HCT116 (cell line): ENCODE measurements around the gene BOC. TPM values are rescaled to one million over a fixed set of nuclear protein-coding genes. Genes with fewer than 3 reads are reported as not detected.

Experiments used
- ATAC-seq: fragments of 200-7000 bp; cut with Tn5 transposase; 2 replicates; pipeline ENCODE4 v1.9.1; 2020; ENCODE audit warnings: mild to moderate bottlenecking, moderate library complexity
- BruUV-seq: library from RNA; stranded (reverse); fragments of 400-500 nt; replicated peaks from 2 replicates; lab custom pipeline; 2021; lab: Mats Ljungman, UMichigan
- CTCF ChIA-PET: fragments of 300-600 bp; sonication (Branson Sonifier 250); formaldehyde crosslinking; loops from one replicate; lab custom pipeline; 2021; ENCODE audit warnings: antibody characterized with exemption; lab: Charles Lee
- POLR2A ChIA-PET: fragments of 300-600, 350-600 bp; sonication (Branson Sonifier 250); formaldehyde crosslinking; loops from one replicate; lab custom pipeline; 2021; ENCODE audit warnings: antibody characterized with exemption; lab: Charles Lee
- RAD21 ChIA-PET, 2 experiments: fragments of 300-600 bp; sonication (Branson Sonifier 250); formaldehyde crosslinking; loops; one replicate each; lab custom pipeline; 2023; ENCODE audit warnings: low total read pairs in 2 of 2; ENCODE audit not compliant: uncharacterized antibody in 2 of 2, unreplicated experiment in 2 of 2, low non-redundant PET in 1 of 2; lab: Charles Lee
- DNase-seq: peaks from one replicate; pipeline ENCODE4 v3.0.0-alpha.2; 2010; ENCODE audit warnings: low read depth, low spot score
- H2AFZ ChIP-seq: fragments of 200-600 bp; shearing (Covaris generic), sonication (generic); 2 replicates; pipeline ENCODE4 v1.6.1; 2017; ENCODE audit warnings: low read depth, mixed run types, mixed read lengths, antibody characterized with exemption, low read length; ENCODE audit not compliant: poor library complexity, severe bottlenecking
- H3K27ac ChIP-seq: 2 replicates; pipeline ENCODE4 v1.5.1; 2012; ENCODE audit warnings: low read depth, low read length
- H3K27me3 ChIP-seq: fragments of 200-600 bp; sonication (generic); 2 replicates; pipeline ENCODE4 v1.6.1; 2016; ENCODE audit warnings: mixed run types, low read length, mixed read lengths; ENCODE audit not compliant: insufficient read depth
- H3K36me3 ChIP-seq, 2 experiments: fragments of 200-500 bp in 1 of 2; fragments of 200-600 bp in 1 of 2; sonication (Bioruptor generic) in 1 of 2; sonication (generic) in 1 of 2; 2 replicates each; pipeline versions ENCODE4 v1.5.1 to v1.6.1; 2014 to 2016; ENCODE audit warnings: low read length in 2 of 2, inconsistent platforms in 1 of 2, mixed read lengths in 1 of 2, mixed run types in 1 of 2; ENCODE audit not compliant: insufficient read depth in 2 of 2, control insufficient read depth in 1 of 2
- H3K4me1 ChIP-seq, 2 experiments: fragments of 200-600 bp in 1 of 2; sonication (generic) in 1 of 2; 2 replicates each; pipeline versions ENCODE4 v1.5.1 to v1.6.1; 2012 to 2017; ENCODE audit warnings: low read length in 2 of 2, inconsistent platforms in 1 of 2, mild to moderate bottlenecking in 1 of 2, mixed read lengths in 1 of 2, mixed run types in 1 of 2, moderate library complexity in 1 of 2; ENCODE audit not compliant: insufficient read depth in 2 of 2, control insufficient read depth in 1 of 2
- H3K4me2 ChIP-seq: fragments of 200-600 bp; sonication (generic); 2 replicates; pipeline ENCODE4 v1.6.1; 2017; ENCODE audit warnings: mixed run types, low read length, mixed read lengths
- H3K4me3 ChIP-seq, 2 experiments: fragments of 200-600 bp in 1 of 2; sonication (generic) in 1 of 2; replicated peaks in 1 of 2; 2 replicates each; pipeline ENCODE4 v1.5.1; 2011 to 2016; ENCODE audit warnings: low read length in 2 of 2, control low read depth in 1 of 2, low read depth in 1 of 2, mild to moderate bottlenecking in 1 of 2, mixed read lengths in 1 of 2, mixed run types in 1 of 2
- H3K79me2 ChIP-seq: fragments of 200-600 bp; sonication (generic); 2 replicates; pipeline ENCODE4 v1.6.1; 2017; ENCODE audit warnings: mild to moderate bottlenecking, mixed run types, low read length, moderate library complexity, mixed read lengths; ENCODE audit not compliant: insufficient read depth
- H3K9ac ChIP-seq: fragments of 200-600 bp; sonication (generic); 2 replicates; pipeline ENCODE4 v1.6.1; 2016; ENCODE audit warnings: low read length, mixed read lengths
- H3K9me2 ChIP-seq: fragments of 200-600 bp; sonication (generic), shearing (Covaris generic); 2 replicates; pipeline ENCODE4 v1.6.1; 2017; ENCODE audit warnings: mixed run types, mild to moderate bottlenecking, moderate library complexity; ENCODE audit not compliant: insufficient read depth
- H3K9me3 ChIP-seq, 2 experiments: fragments of 200-500 bp in 1 of 2; fragments of 200-600 bp in 1 of 2; sonication (Bioruptor generic) in 1 of 2; sonication (generic) in 1 of 2; 2 replicates each; pipeline ENCODE4 v1.6.1; 2014 to 2017; ENCODE audit warnings: low read length in 2 of 2, mixed read lengths in 2 of 2, inconsistent platforms in 1 of 2, low read depth in 1 of 2, mild to moderate bottlenecking in 1 of 2, mixed run types in 1 of 2, moderate library complexity in 1 of 2; ENCODE audit not compliant: control insufficient read depth in 1 of 2, insufficient read depth in 1 of 2
- H4K20me1 ChIP-seq: fragments of 200-600 bp; sonication (generic), shearing (Covaris generic); 2 replicates; pipeline ENCODE4 v1.6.1; 2017; ENCODE audit warnings: mixed run types, mild to moderate bottlenecking, moderate library complexity; ENCODE audit not compliant: insufficient read depth
- CEBPB ChIP-seq: IDR thresholded peaks from 2 replicates; pipeline ENCODE4 v1.6.1; 2012; ENCODE audit warnings: low read depth
- JUND ChIP-seq: IDR thresholded peaks from 2 replicates; pipeline ENCODE4 v1.6.1; 2012
- POLR2A ChIP-seq: IDR thresholded peaks from 2 replicates; pipeline ENCODE4 v1.7.0; 2011; ENCODE audit warnings: borderline replicate concordance; ENCODE audit not compliant: insufficient read depth, insufficient read length; ENCODE audit errors: extremely low read depth
- POLR2AphosphoS5 ChIP-seq: IDR thresholded peaks from 2 replicates; pipeline ENCODE4 v1.6.1; 2011; ENCODE audit warnings: mild to moderate bottlenecking, low read depth, low read length, moderate library complexity
- RAD21 ChIP-seq: IDR thresholded peaks from 2 replicates; pipeline ENCODE4 v1.6.1; 2012; ENCODE audit warnings: low read depth, mild to moderate bottlenecking
- SRF ChIP-seq: IDR thresholded peaks from 2 replicates; pipeline ENCODE4 v1.6.1; 2012; ENCODE audit warnings: low read depth
- TCF7L2 ChIP-seq: IDR thresholded peaks from 2 replicates; pipeline ENCODE4 v1.7.0; 2011; ENCODE audit warnings: borderline replicate concordance, inconsistent platforms; ENCODE audit not compliant: insufficient read depth, insufficient read length; ENCODE audit errors: extremely low read depth
- YY1 ChIP-seq: IDR thresholded peaks from 2 replicates; pipeline ENCODE4 v1.6.1; 2011; ENCODE audit warnings: low read length, low read depth, moderate library complexity, mild to moderate bottlenecking; ENCODE audit not compliant: insufficient replicate concordance; ENCODE audit errors: extremely low read depth
- ZFX ChIP-seq: fragments of 450-650 bp; IDR thresholded peaks from 2 replicates; pipeline ENCODE4 v1.6.1; 2017
- intact Hi-C: fragments of 100-400 bp; cut with micrococcal nuclease; formaldehyde crosslinking; loops from 2 replicates; pipeline ENCODE4 v1.10.0; 2022
- total RNA-seq: library from RNA; stranded (reverse); gene quantifications from one replicate; pipeline ENCODE4 v1.2.1, GENCODE V29; 2021; ENCODE audit not compliant: unreplicated experiment
- TF ChIP-seq, protein P1 (sequence below): IDR thresholded peaks from 2 replicates; pipeline ENCODE4 v1.6.1; 2012; ENCODE audit warnings: low read depth
- TF ChIP-seq, protein P2 (sequence below), 3 experiments: fragments of 200-600 bp in 1 of 3; sonication (generic) in 1 of 3; IDR thresholded peaks in 2 of 3; conservative IDR thresholded peaks in 1 of 3; 2 replicates each; pipeline ENCODE4 v1.5.1; 2012 to 2017; ENCODE audit warnings: low read depth in 2 of 3, low read length in 2 of 3, antibody characterized with exemption in 1 of 3, borderline replicate concordance in 1 of 3, control low read depth in 1 of 3, mild to moderate bottlenecking in 1 of 3, mixed read lengths in 1 of 3, mixed run types in 1 of 3, moderate library complexity in 1 of 3; ENCODE audit not compliant: insufficient read depth in 1 of 3

Gene BOC
- total RNA-seq, 1 experiment from 2014 or later, result 3.3 TPM

DNA sequence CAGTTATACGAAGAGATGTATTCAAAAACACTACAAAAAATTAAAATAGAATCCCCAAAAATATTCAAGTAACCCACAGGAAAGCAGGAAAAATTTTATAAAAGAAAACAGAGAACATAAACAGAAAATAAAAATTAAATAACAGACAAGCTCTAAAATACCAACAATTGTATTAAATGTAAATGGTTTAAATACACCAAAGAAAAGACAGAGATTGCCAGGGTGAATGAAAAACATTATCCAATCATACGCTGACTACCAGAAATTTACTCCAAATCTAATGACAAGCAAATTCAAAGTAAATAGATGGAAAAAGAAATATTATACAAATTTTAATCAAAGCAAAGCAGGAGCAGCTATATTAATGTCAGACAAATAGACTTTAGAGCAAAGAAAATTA lies 103.6 kb downstream of the BOC start:
- H3K4me2 ChIP-seq, result no peak overlapping the region
- no peak overlapping the region for H3K9ac ChIP-seq
- intact Hi-C loops, result no loop called here
- H4K20me1 ChIP-seq, result no peaks in the 10 kb centered on the region
- peaks cover 0 to 8% of the 10 kb centered on the region in 2 experiments; a peak in 1 of 4 replicates for H3K9me3 ChIP-seq
- H3K27ac ChIP-seq, result no peak overlapping the region
- no peak for DNase-seq
- H3K9me2 ChIP-seq, result no peaks in the 10 kb centered on the region
- no peaks in the 10 kb centered on the region for H3K36me3 ChIP-seq
- ATAC-seq, result no peak
- BruUV-seq, result no TSS peak
- ChIA-PET CTCF (no interaction called here), POLR2A (no interaction called here)
- H2AFZ ChIP-seq, result no peak overlapping the region
- TF ChIP-seq RAD21, result no peak
- TF ChIP-seq YY1, result no peak
- TF ChIP-seq CEBPB, result no peak
- no peak for TF ChIP-seq ZFX
- TF ChIP-seq, protein P1, sequence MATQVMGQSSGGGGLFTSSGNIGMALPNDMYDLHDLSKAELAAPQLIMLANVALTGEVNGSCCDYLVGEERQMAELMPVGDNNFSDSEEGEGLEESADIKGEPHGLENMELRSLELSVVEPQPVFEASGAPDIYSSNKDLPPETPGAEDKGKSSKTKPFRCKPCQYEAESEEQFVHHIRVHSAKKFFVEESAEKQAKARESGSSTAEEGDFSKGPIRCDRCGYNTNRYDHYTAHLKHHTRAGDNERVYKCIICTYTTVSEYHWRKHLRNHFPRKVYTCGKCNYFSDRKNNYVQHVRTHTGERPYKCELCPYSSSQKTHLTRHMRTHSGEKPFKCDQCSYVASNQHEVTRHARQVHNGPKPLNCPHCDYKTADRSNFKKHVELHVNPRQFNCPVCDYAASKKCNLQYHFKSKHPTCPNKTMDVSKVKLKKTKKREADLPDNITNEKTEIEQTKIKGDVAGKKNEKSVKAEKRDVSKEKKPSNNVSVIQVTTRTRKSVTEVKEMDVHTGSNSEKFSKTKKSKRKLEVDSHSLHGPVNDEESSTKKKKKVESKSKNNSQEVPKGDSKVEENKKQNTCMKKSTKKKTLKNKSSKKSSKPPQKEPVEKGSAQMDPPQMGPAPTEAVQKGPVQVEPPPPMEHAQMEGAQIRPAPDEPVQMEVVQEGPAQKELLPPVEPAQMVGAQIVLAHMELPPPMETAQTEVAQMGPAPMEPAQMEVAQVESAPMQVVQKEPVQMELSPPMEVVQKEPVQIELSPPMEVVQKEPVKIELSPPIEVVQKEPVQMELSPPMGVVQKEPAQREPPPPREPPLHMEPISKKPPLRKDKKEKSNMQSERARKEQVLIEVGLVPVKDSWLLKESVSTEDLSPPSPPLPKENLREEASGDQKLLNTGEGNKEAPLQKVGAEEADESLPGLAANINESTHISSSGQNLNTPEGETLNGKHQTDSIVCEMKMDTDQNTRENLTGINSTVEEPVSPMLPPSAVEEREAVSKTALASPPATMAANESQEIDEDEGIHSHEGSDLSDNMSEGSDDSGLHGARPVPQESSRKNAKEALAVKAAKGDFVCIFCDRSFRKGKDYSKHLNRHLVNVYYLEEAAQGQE, result no peak
- no peak for TF ChIP-seq JUND
- no peak for TF ChIP-seq POLR2A
- TF ChIP-seq, protein P2, sequence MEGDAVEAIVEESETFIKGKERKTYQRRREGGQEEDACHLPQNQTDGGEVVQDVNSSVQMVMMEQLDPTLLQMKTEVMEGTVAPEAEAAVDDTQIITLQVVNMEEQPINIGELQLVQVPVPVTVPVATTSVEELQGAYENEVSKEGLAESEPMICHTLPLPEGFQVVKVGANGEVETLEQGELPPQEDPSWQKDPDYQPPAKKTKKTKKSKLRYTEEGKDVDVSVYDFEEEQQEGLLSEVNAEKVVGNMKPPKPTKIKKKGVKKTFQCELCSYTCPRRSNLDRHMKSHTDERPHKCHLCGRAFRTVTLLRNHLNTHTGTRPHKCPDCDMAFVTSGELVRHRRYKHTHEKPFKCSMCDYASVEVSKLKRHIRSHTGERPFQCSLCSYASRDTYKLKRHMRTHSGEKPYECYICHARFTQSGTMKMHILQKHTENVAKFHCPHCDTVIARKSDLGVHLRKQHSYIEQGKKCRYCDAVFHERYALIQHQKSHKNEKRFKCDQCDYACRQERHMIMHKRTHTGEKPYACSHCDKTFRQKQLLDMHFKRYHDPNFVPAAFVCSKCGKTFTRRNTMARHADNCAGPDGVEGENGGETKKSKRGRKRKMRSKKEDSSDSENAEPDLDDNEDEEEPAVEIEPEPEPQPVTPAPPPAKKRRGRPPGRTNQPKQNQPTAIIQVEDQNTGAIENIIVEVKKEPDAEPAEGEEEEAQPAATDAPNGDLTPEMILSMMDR (IDR thresholded peaks at IDR 0.05 in 2 of 3, conservative IDR thresholded peaks at IDR 0.05 in 1 of 3; ENCODE audit: borderline replicate concordance in 1 of 3, insufficient read depth in 1 of 3, low read depth in 2 of 3, low read length in 2 of 3), result no peak
- no peak for TF ChIP-seq POLR2AphosphoS5
- no peak for TF ChIP-seq TCF7L2
- no peak for TF ChIP-seq SRF
- TF ChIP-seq, all 23 proteins: peak for 0
- Histone ChIP-seq H3K4me1 (no peaks in the 10 kb centered on the region), H3K79me2 (no peaks in the 10 kb centered on the region), H3K4me3 (no peak overlapping the region), H3K27me3 (no peaks in the 10 kb centered on the region)
- RAD21 ChIA-PET, result no interaction called here
